GM12878 (cell line): ENCODE data around the gene MYO19. TPM values are rescaled to one million over a fixed set of nuclear protein-coding genes. Genes with fewer than 3 reads are reported as not detected.

ENCODE experiments used
- ATF3 ChIP-seq: IDR thresholded peaks from 2 replicates; pipeline ENCODE4 v1.6.1; 2011; ENCODE audit warnings: low read depth, mild to moderate bottlenecking, low read length, moderate library complexity, borderline replicate concordance; ENCODE audit errors: extremely low read depth
- CBFB ChIP-seq: IDR thresholded peaks from 2 replicates; pipeline ENCODE4 v1.6.1; 2016; ENCODE audit warnings: antibody characterized with exemption, low read depth
- E4F1 ChIP-seq: fragments of 450-650 bp; IDR thresholded peaks from 2 replicates; pipeline ENCODE4 v1.6.1; 2018; ENCODE audit warnings: borderline replicate concordance, mild to moderate bottlenecking; ENCODE audit not compliant: partially characterized antibody
- MXI1 ChIP-seq: fragments of 150-350 bp; IDR thresholded peaks from 2 replicates; pipeline ENCODE4 v1.6.1; 2011; ENCODE audit warnings: low read depth, mild to moderate bottlenecking, inconsistent platforms, low read length, improper control_type of control experiment
- NKRF ChIP-seq: fragments of 450-650 bp; conservative IDR thresholded peaks from 2 replicates; pipeline ENCODE4 v1.6.1; 2017; ENCODE audit warnings: mild to moderate bottlenecking, moderate library complexity
- POLR2AphosphoS2 ChIP-seq: IDR thresholded peaks from 2 replicates; pipeline ENCODE4 v1.6.1; 2011; ENCODE audit warnings: low read depth, mild to moderate bottlenecking, low read length, improper control_type of control experiment, moderate library complexity
- RELA ChIP-seq: fragments of 450-650 bp; IDR thresholded peaks from 2 replicates; pipeline ENCODE4 v1.8.0; 2014; ENCODE audit warnings: borderline replicate concordance; ENCODE audit not compliant: partially characterized antibody
- REST ChIP-seq: IDR thresholded peaks from 2 replicates; pipeline ENCODE4 v1.6.1; 2012; ENCODE audit warnings: mild to moderate bottlenecking, low read depth, low read length
- SIN3A ChIP-seq: IDR thresholded peaks from 2 replicates; pipeline ENCODE4 v1.6.1; 2012; ENCODE audit warnings: low read depth, low read length, improper control_type of control experiment
- SMARCA5 ChIP-seq: fragments of 450-650 bp; IDR thresholded peaks from 2 replicates; pipeline ENCODE4 v1.6.1; 2017; ENCODE audit warnings: mild to moderate bottlenecking
- SMC3 ChIP-seq: IDR thresholded peaks from 2 replicates; pipeline ENCODE4 v1.6.1; 2011; ENCODE audit warnings: low read length, improper control_type of control experiment, borderline replicate concordance
- SP1 ChIP-seq: IDR thresholded peaks from one replicate; pipeline ENCODE4 v1.6.1; 2011; ENCODE audit warnings: low read depth, low read length
- SREBF2 ChIP-seq: IDR thresholded peaks from 2 replicates; pipeline ENCODE4 v1.6.1; 2012; ENCODE audit warnings: mild to moderate bottlenecking, low read length
- ZNF384 ChIP-seq: IDR thresholded peaks from 2 replicates; pipeline ENCODE4 v1.6.1; 2012; ENCODE audit warnings: low read depth, mild to moderate bottlenecking, low read length, improper control_type of control experiment, borderline replicate concordance
- ZNF687 ChIP-seq: fragments of 450-650 bp; IDR thresholded peaks from 2 replicates; pipeline ENCODE4 v1.6.1; 2017; ENCODE audit warnings: mild to moderate bottlenecking, moderate library complexity
- ZZZ3 ChIP-seq: IDR thresholded peaks from 2 replicates; pipeline ENCODE4 v1.6.1; 2011; ENCODE audit warnings: low read depth; ENCODE audit not compliant: control insufficient read depth, insufficient read length
- polyA plus RNA-seq, 11 experiments: library from polyadenylated mRNA; depleted of rRNA in 4 of 11; unstranded in 6 of 11; stranded (reverse) in 5 of 11; fragments of >200 nt; fragmentation: Nextera tagmentation in 4 of 11; fragmentation: Illumina TruSeq in 1 of 11; extraction: Ambion mirVana in 4 of 11; extraction: Trizol in 1 of 11; gene quantifications; 1 replicate in 1 of 11; 2 replicates in 10 of 11; pipeline versions ENCODE4 v1.2.1 to v1.2.3, GENCODE V29; 2011 to 2016; ENCODE audit warnings: inconsistent platforms in 2 of 11, missing spikeins in 2 of 11, low read depth in 1 of 11
- total RNA-seq, 4 experiments: library from RNA; depleted of rRNA in 3 of 4; stranded (reverse); fragments of >200 nt in 3 of 4; fragmentation: Illumina TruSeq in 1 of 4; extraction: Trizol in 1 of 4; gene quantifications; 2 replicates each; pipeline versions ENCODE4 v1.2.1 to v1.2.3, GENCODE V29; 2013 to 2021

MYO19 gene
- total and polyA plus RNA-seq, 10 of the 15 experiments (the other 5 are each of a cell fraction or from before 2014, with no cell fraction given): 11.4 to 103 (median 67.1) TPM

- TF ChIP-seq ZZZ3 (no peak), CBFB (peak; percentile 75; the same call in 1 of the 2 replicates), SMC3 (no peak), E4F1 (peak; percentile 90), MXI1 (peak; percentile 98), SMARCA5 (no peak), SIN3A (peak; percentile 74), SP1 (peak; percentile 20), ATF3 (no peak), ZNF687 (peak; percentile 59), POLR2AphosphoS2 (peak; percentile 79; the same call in 1 of the 2 replicates), REST (peak; percentile 26), SREBF2 (no peak; the same call in 1 of the 2 replicates), NKRF (peak; percentile 94), RELA (peak; percentile 14), ZNF384 (no peak)
Measured at GRCh38 chr17:36534840-36535668, at the start of gene MYO19, which contains the start of gene PIGW (continued).
